ENCODE results near the gene AGAP6.
"Not testable (repeated sequence)": the region's sequence is repeated elsewhere in the genome, so short reads cannot be mapped to it uniquely, and the experiment has no call there.

DNA sequence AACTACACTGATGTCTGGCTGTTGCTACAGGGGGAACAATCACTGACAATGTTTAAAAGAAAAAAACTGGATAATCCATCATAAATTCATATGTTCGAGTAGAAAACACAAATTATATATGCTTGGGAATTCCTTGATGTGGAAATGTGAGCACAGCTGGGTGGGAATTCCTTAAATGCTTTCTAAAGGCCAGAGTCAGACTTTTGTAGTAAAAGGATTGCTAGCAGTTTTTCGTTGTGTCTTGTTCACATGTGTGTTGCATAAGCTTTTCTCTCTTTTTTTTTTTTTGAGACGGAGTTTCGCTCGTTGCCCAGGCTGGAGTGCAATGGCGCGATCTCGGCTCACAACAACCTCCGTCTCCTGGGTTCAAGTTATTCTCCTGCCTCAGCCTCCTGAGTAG is 58.3 kb downstream of the AGAP6 start:
- TF ChIP-seq POLR2AphosphoS5 (IDR thresholded peaks at IDR 0.05; ENCODE audit: insufficient read depth, low read depth, low read length); EZH2 (IDR thresholded peaks at IDR 0.05; ENCODE audit: borderline replicate concordance, low read depth, low read length, severe bottlenecking); GATA2 (IDR thresholded peaks at IDR 0.05; ENCODE audit: insufficient read depth, insufficient read length, low read depth, low read length); POLR2A (IDR thresholded peaks at IDR 0.05; ENCODE audit: low read depth, low read length); MAX (IDR thresholded peaks at IDR 0.05; ENCODE audit: insufficient read depth, insufficient read length): not testable (repeated sequence)
- TF ChIP-seq, protein P1, sequence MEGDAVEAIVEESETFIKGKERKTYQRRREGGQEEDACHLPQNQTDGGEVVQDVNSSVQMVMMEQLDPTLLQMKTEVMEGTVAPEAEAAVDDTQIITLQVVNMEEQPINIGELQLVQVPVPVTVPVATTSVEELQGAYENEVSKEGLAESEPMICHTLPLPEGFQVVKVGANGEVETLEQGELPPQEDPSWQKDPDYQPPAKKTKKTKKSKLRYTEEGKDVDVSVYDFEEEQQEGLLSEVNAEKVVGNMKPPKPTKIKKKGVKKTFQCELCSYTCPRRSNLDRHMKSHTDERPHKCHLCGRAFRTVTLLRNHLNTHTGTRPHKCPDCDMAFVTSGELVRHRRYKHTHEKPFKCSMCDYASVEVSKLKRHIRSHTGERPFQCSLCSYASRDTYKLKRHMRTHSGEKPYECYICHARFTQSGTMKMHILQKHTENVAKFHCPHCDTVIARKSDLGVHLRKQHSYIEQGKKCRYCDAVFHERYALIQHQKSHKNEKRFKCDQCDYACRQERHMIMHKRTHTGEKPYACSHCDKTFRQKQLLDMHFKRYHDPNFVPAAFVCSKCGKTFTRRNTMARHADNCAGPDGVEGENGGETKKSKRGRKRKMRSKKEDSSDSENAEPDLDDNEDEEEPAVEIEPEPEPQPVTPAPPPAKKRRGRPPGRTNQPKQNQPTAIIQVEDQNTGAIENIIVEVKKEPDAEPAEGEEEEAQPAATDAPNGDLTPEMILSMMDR (IDR thresholded peaks at IDR 0.05; ENCODE audit: extremely low read depth in 1 of 2, insufficient read depth in 1 of 2, low read depth in 1 of 2, low read length in 2 of 2): not testable (repeated sequence)
